H9 (cell line): ENCODE results near the gene MIS18A. TPM values are rescaled to one million over a fixed set of nuclear protein-coding genes. Genes with fewer than 3 reads are reported as not detected.

Experiments used
- DNase-seq: peaks from one replicate; pipeline ENCODE4 v3.0.0-alpha.2; 2017
- H2AFZ ChIP-seq: one replicate; pipeline ENCODE4 v1.6.1; 2013; ENCODE audit warnings: mild to moderate bottlenecking, low read length, control low read depth, moderate library complexity
- H2AK5ac ChIP-seq: 2 replicates; pipeline ENCODE4 v1.6.1; 2013; ENCODE audit warnings: low read length, control low read depth, mixed read lengths; ENCODE audit not compliant: insufficient read length
- H2BK120ac ChIP-seq: one replicate; pipeline ENCODE4 v1.6.1; 2013; ENCODE audit warnings: low read depth, mild to moderate bottlenecking, low read length, control low read depth, inconsistent platforms; ENCODE audit not compliant: poor library complexity, severe bottlenecking
- H2BK12ac ChIP-seq: 2 replicates; pipeline ENCODE4 v1.6.1; 2013; ENCODE audit warnings: low read length, control low read depth, mixed read lengths, low read depth; ENCODE audit not compliant: insufficient read length
- H2BK15ac ChIP-seq: 2 replicates; pipeline ENCODE4 v1.6.1; 2013; ENCODE audit warnings: low read depth, low read length, control low read depth
- H2BK20ac ChIP-seq: one replicate; pipeline ENCODE4 v1.6.1; 2013; ENCODE audit warnings: low read depth, mild to moderate bottlenecking, low read length, control low read depth, inconsistent platforms; ENCODE audit not compliant: poor library complexity, severe bottlenecking
- H2BK5ac ChIP-seq: 2 replicates; pipeline ENCODE4 v1.6.1; 2013; ENCODE audit warnings: low read length, control low read depth, mixed read lengths; ENCODE audit not compliant: insufficient read length
- H3K14ac ChIP-seq: 2 replicates; pipeline ENCODE4 v1.6.1; 2013; ENCODE audit warnings: low read length, control low read depth; ENCODE audit not compliant: insufficient read depth
- H3K18ac ChIP-seq: 2 replicates; pipeline ENCODE4 v1.6.1; 2013; ENCODE audit warnings: low read depth, mild to moderate bottlenecking, mixed read lengths, low read length, control low read depth; ENCODE audit not compliant: insufficient read length
- H3K23ac ChIP-seq: 2 replicates; pipeline ENCODE4 v1.6.1; 2013; ENCODE audit warnings: low read length, control low read depth, mixed read lengths, low read depth; ENCODE audit not compliant: insufficient read length
- H3K23me2 ChIP-seq: 2 replicates; pipeline ENCODE4 v1.6.1; 2013; ENCODE audit warnings: low read depth, mild to moderate bottlenecking, mixed read lengths, low read length, control low read depth; ENCODE audit not compliant: insufficient read length, poor library complexity, severe bottlenecking
- H3K27ac ChIP-seq: 2 replicates; pipeline ENCODE4 v1.5.1; 2013; ENCODE audit warnings: low read length, control low read depth, mixed read lengths, low read depth; ENCODE audit not compliant: insufficient read length
- H3K27me3 ChIP-seq: 2 replicates; pipeline ENCODE4 v1.6.1; 2013; ENCODE audit warnings: low read length, control low read depth, inconsistent platforms; ENCODE audit not compliant: insufficient read depth
- H3K4ac ChIP-seq: 2 replicates; pipeline ENCODE4 v1.6.1; 2013; ENCODE audit warnings: low read depth, mild to moderate bottlenecking, control low read depth, inconsistent platforms, low read length, moderate library complexity
- H3K4me1 ChIP-seq: 2 replicates; pipeline ENCODE4 v1.6.1; 2013; ENCODE audit warnings: low read length, control low read depth, inconsistent platforms; ENCODE audit not compliant: insufficient read depth
- H3K4me2 ChIP-seq: 2 replicates; pipeline ENCODE4 v1.6.1; 2013; ENCODE audit warnings: low read length, control low read depth, mixed read lengths; ENCODE audit not compliant: insufficient read length, insufficient read depth
- H3K56ac ChIP-seq: 2 replicates; pipeline ENCODE4 v1.6.1; 2013; ENCODE audit warnings: low read depth, mild to moderate bottlenecking, mixed read lengths, low read length, control low read depth; ENCODE audit not compliant: insufficient read length
- H3K79me1 ChIP-seq: 2 replicates; pipeline ENCODE4 v1.6.1; 2013; ENCODE audit warnings: low read depth, mild to moderate bottlenecking, moderate library complexity, low read length, control low read depth, inconsistent platforms; ENCODE audit not compliant: insufficient read depth, poor library complexity, severe bottlenecking
- H3K79me2 ChIP-seq: 2 replicates; pipeline ENCODE4 v1.6.1; 2013; ENCODE audit warnings: low read length, control low read depth, inconsistent platforms; ENCODE audit not compliant: insufficient read depth
- H3K9ac ChIP-seq: 2 replicates; pipeline ENCODE4 v1.6.1; 2013; ENCODE audit warnings: low read length, control low read depth, mixed read lengths; ENCODE audit not compliant: insufficient read length; ENCODE audit errors: extremely low read depth
- H3K9me3 ChIP-seq: one replicate; pipeline ENCODE4 v1.6.1; 2013; ENCODE audit warnings: low read depth, low read length, inconsistent platforms; ENCODE audit not compliant: control insufficient read depth
- H3T11ph ChIP-seq: one replicate; pipeline ENCODE4 v1.6.1; 2013; ENCODE audit warnings: mild to moderate bottlenecking, low read length, control low read depth, inconsistent platforms
- H4K20me1 ChIP-seq: one replicate; pipeline ENCODE4 v1.6.1; 2013; ENCODE audit not compliant: control insufficient read depth, insufficient read length, insufficient read depth
- H4K5ac ChIP-seq: 2 replicates; pipeline ENCODE4 v1.6.1; 2013; ENCODE audit warnings: low read depth, mild to moderate bottlenecking, mixed read lengths, low read length, control low read depth; ENCODE audit not compliant: insufficient read length
- H4K8ac ChIP-seq: replicated peaks from 2 replicates; pipeline ENCODE4 v1.6.1; 2013; ENCODE audit warnings: low read length, control low read depth, mixed read lengths, low read depth; ENCODE audit not compliant: insufficient read length
- H4K91ac ChIP-seq: 2 replicates; pipeline ENCODE4 v1.6.1; 2013; ENCODE audit warnings: low read depth, mild to moderate bottlenecking, moderate library complexity, mixed read lengths, low read length, control low read depth; ENCODE audit not compliant: insufficient read length
- H3K27ac Mint-ChIP-seq, 3 experiments: 2 replicates in 2 of 3; 3 replicates in 1 of 3; pipeline ENCODE4 v1.8.0; 2020 to 2021; ENCODE audit warnings: mixed read lengths in 3 of 3, mild to moderate bottlenecking in 1 of 3, moderate library complexity in 1 of 3
- H3K27me3 Mint-ChIP-seq: 2 replicates; pipeline ENCODE4 v1.8.0; 2021; ENCODE audit warnings: low read depth, mild to moderate bottlenecking, moderate library complexity, mixed read lengths
- H3K36me3 Mint-ChIP-seq, 3 experiments: 2 replicates in 2 of 3; 3 replicates in 1 of 3; pipeline ENCODE4 v1.8.0; 2020 to 2021; ENCODE audit warnings: low read depth in 3 of 3, mixed read lengths in 3 of 3; ENCODE audit not compliant: insufficient read depth in 1 of 3
- H3K4me1 Mint-ChIP-seq, 2 experiments: 2 replicates each; pipeline ENCODE4 v1.8.0; 2020; ENCODE audit warnings: mixed read lengths in 2 of 2
- H3K4me3 Mint-ChIP-seq, 2 experiments: 2 replicates in 1 of 2; 3 replicates in 1 of 2; pipeline ENCODE4 v1.8.0; 2020 to 2021; ENCODE audit warnings: mild to moderate bottlenecking in 2 of 2, mixed read lengths in 2 of 2, moderate library complexity in 1 of 2
- H3K9me3 Mint-ChIP-seq, 2 experiments: 2 replicates in 1 of 2; 3 replicates in 1 of 2; pipeline ENCODE4 v1.8.0; 2020; ENCODE audit warnings: mild to moderate bottlenecking in 2 of 2, mixed read lengths in 2 of 2, moderate library complexity in 1 of 2
- CTCF ChIP-seq: fragments of 200-600 bp; sonication (generic); conservative IDR thresholded peaks from 3 replicates; pipeline ENCODE4 v1.8.0; 2021; ENCODE audit warnings: antibody characterized with exemption, mild to moderate bottlenecking
- WGBS: extraction: QIAGEN DNeasy Blood & Tissue Kit; methylation state at CpG from one replicate; pipeline ENCODE4 v1.1.7; 2013; ENCODE audit warnings: missing lambda C conversion rate, low lambda C conversion rate, mixed read lengths; ENCODE audit not compliant: insufficient read length; ENCODE audit errors: extremely low coverage; 5-methylcytosine and 5-hydroxymethylcytosine counted together
- total RNA-seq: library from RNA; stranded (reverse); gene quantifications from 2 replicates; pipeline ENCODE4 v1.2.1, GENCODE V29; 2021

The MIS18A gene
- total RNA-seq, 1 experiment from 2014 or later = 56.5 TPM

- no peaks in the 10 kb centered on the region for H3K79me2 ChIP-seq
- peaks cover 36 to 94% (median 82%) of the 10 kb centered on the region in 3 experiments for H3K36me3 Mint-ChIP-seq
- H3K9ac ChIP-seq = no peak overlapping the region
- no peak for TF ChIP-seq CTCF
- H3K23me2 ChIP-seq = no peaks in the 10 kb centered on the region
- H3T11ph ChIP-seq = no peak overlapping the region
- no peak overlapping the region for H2AFZ ChIP-seq
- H2BK12ac ChIP-seq = no peak overlapping the region
- H3K9me3 Mint-ChIP-seq = no peaks in the 10 kb centered on the region
- no peaks in the 10 kb centered on the region for H3K27me3 ChIP-seq
- H2BK5ac ChIP-seq = no peak overlapping the region
- H4K91ac ChIP-seq = no peak overlapping the region
- H3K27ac Mint-ChIP-seq = no peak overlapping the region
- no peaks in the 10 kb centered on the region for H3K79me1 ChIP-seq
- H3K27me3 Mint-ChIP-seq = no peaks in the 10 kb centered on the region
- H3K4me3 Mint-ChIP-seq = no peak overlapping the region
- no peak overlapping the region for H4K5ac ChIP-seq
- H3K4me1 Mint-ChIP-seq = no peaks in the 10 kb centered on the region
- no peak overlapping the region for H2BK20ac ChIP-seq
- H3K27ac ChIP-seq = no peak overlapping the region
- no peak overlapping the region for H3K14ac ChIP-seq
- H4K8ac ChIP-seq = no peak overlapping the region
- no peak overlapping the region for H3K23ac ChIP-seq
- no peak overlapping the region for H2BK15ac ChIP-seq
- H3K9me3 ChIP-seq = no peaks in the 10 kb centered on the region
- H3K4ac ChIP-seq = no peak overlapping the region
- H3K18ac ChIP-seq = no peak overlapping the region
- H2BK120ac ChIP-seq = no peak overlapping the region
- no peaks in the 10 kb centered on the region for H3K4me1 ChIP-seq
- DNase-seq = no peak
- H3K56ac ChIP-seq = no peak overlapping the region
- H4K20me1 ChIP-seq = no peaks in the 10 kb centered on the region
- no CpG with 5 or more reads among the region's 7 CpGs for WGBS
- no peak overlapping the region for H3K4me2 ChIP-seq
- no peak overlapping the region for H2AK5ac ChIP-seq
Observed at GRCh38 chr21:32319012-32319411, 40.2 kb upstream of the MIS18A start.
